GM18861 (cell line): ENCODE measurements around the gene SVOPL.
"Not testable (repeated sequence)": the region's sequence is repeated elsewhere in the genome, so short reads cannot be mapped to it uniquely, and the experiment has no call there.

Experiments used
- ATAC-seq: cut with Tn5 transposase; IDR thresholded peaks from one replicate; pipeline ENCODE4 v1.9.1; 2021; ENCODE audit not compliant: unreplicated experiment

The SVOPL gene

GRCh38 chr7:138701537-138701923 lies 368 bp upstream of the SVOPL start:
- ATAC-seq = no peak

- ATAC-seq = no peak
Measured at GRCh38 chr7:138699661-138700060, 1.5 kb downstream of the SVOPL start.

GRCh38 chr7:138698281-138698680 lies 2.9 kb downstream of the SVOPL start:
- no peak for ATAC-seq

- ATAC-seq = no peak
Measured at GRCh38 chr7:138697535-138698182, 3.5 kb downstream of the SVOPL start.

GRCh38 chr7:138695776-138696175 lies 5.4 kb downstream of the SVOPL start:
- not testable (repeated sequence) for ATAC-seq

- ATAC-seq = no peak
Measured at GRCh38 chr7:138695106-138695505, 6.1 kb downstream of the SVOPL start.

- no peak for ATAC-seq
Measured at GRCh38 chr7:138691178-138691577, 10.0 kb downstream of the SVOPL start.

- no peak for ATAC-seq
Measured at GRCh38 chr7:138690495-138690894, 10.7 kb downstream of the SVOPL start.

- not testable (repeated sequence) for ATAC-seq
Measured at GRCh38 chr7:138688037-138688436, 13.1 kb downstream of the SVOPL start.

GRCh38 chr7:138684340-138684739 lies 16.8 kb downstream of the SVOPL start:
- ATAC-seq = no peak

- ATAC-seq = no peak
Measured at GRCh38 chr7:138679793-138680192, 21.4 kb downstream of the SVOPL start.

- ATAC-seq = no peak
Measured at GRCh38 chr7:138670594-138670993, 30.6 kb downstream of the SVOPL start.

GRCh38 chr7:138669364-138669763 lies 31.8 kb downstream of the SVOPL start:
- ATAC-seq = no peak

GRCh38 chr7:138668946-138669345 lies 32.2 kb downstream of the SVOPL start:
- ATAC-seq = no peak

GRCh38 chr7:138668229-138668596 lies 32.9 kb downstream of the SVOPL start:
- no peak for ATAC-seq

- no peak for ATAC-seq
Measured at GRCh38 chr7:138667535-138668228, 33.5 kb downstream of the SVOPL start.

GRCh38 chr7:138666385-138666784 lies 34.8 kb downstream of the SVOPL start:
- no peak for ATAC-seq

- ATAC-seq = no peak
Measured at GRCh38 chr7:138665669-138666140, 35.5 kb downstream of the SVOPL start.

GRCh38 chr7:138665249-138665648 lies 35.9 kb downstream of the SVOPL start:
- ATAC-seq = no peak

GRCh38 chr7:138663725-138664710 lies 37.1 kb downstream of the SVOPL start:
- no peak for ATAC-seq

GRCh38 chr7:138662991-138663320 lies 38.2 kb downstream of the SVOPL start:
- ATAC-seq = no peak
